B cell (primary cell): ENCODE measurements around the gene SMARCAD1. TPM values are rescaled to one million over a fixed set of nuclear protein-coding genes. Genes with fewer than 3 reads are reported as not detected.

Experiments used
- ATAC-seq: fragments of 200-7000 bp; cut with Tn5 transposase; one replicate; pipeline ENCODE4 v1.10.0; 2021; ENCODE audit warnings: low read depth, mild to moderate bottlenecking, moderate number of reproducible peaks, moderate library complexity
- CTCF ChIA-PET: fragments of 350-600 bp; sonication (Branson Sonifier 250); formaldehyde crosslinking; loops from one replicate; lab custom pipeline; 2021; ENCODE audit warnings: antibody characterized with exemption, inconsistent platforms; lab: Charles Lee
- POLR2A ChIA-PET: fragments of 350-600 bp; sonication (Branson Sonifier 250); formaldehyde crosslinking; loops from one replicate; lab custom pipeline; 2021; ENCODE audit warnings: antibody characterized with exemption; lab: Charles Lee
- DNase-seq: peaks from one replicate; pipeline ENCODE4 v3.0.0; 2013
- H2AFZ ChIP-seq: 2 replicates; pipeline ENCODE4 v1.6.1; 2012; ENCODE audit warnings: mild to moderate bottlenecking, low read depth, low read length; ENCODE audit not compliant: insufficient read depth, poor library complexity, severe bottlenecking
- H3K27ac ChIP-seq, 2 donors: 1 replicate in 1 of 2; 2 replicates in 1 of 2; pipeline ENCODE4 v1.5.1; 2012 to 2013; ENCODE audit warnings: low read length in 2 of 2, mild to moderate bottlenecking in 2 of 2, moderate library complexity in 1 of 2
- H3K27me3 ChIP-seq, 4 experiments: fragments of 200-600 bp in 1 of 4; sonication (generic) in 1 of 4; replicated peaks in 1 of 4; 1 replicate in 2 of 4; 2 replicates in 2 of 4; pipeline versions ENCODE4 v1.6.1 to v1.7.0; 2013 to 2016; ENCODE audit warnings: low read length in 3 of 4, mild to moderate bottlenecking in 2 of 4, mixed read lengths in 1 of 4, moderate library complexity in 1 of 4; ENCODE audit not compliant: insufficient read depth in 4 of 4, control insufficient read depth in 3 of 4; ENCODE audit errors: control extremely low read depth in 1 of 4
- H3K36me3 ChIP-seq, 2 experiments: replicated peaks in 1 of 2; 1 replicate in 1 of 2; 2 replicates in 1 of 2; pipeline versions ENCODE4 v1.6.1 to v1.7.1; 2013; ENCODE audit warnings: low read length in 1 of 2; ENCODE audit not compliant: insufficient read depth in 2 of 2, control insufficient read depth in 1 of 2; ENCODE audit errors: control extremely low read depth in 1 of 2, extremely low read depth in 1 of 2
- H3K4me1 ChIP-seq, 2 donors: fragments of 200-600 bp in 1 of 2; sonication (generic) in 1 of 2; 1 replicate in 1 of 2; 2 replicates in 1 of 2; pipeline versions ENCODE4 v1.5.1 to v1.6.1; 2013 to 2017; ENCODE audit warnings: low read length in 2 of 2; ENCODE audit not compliant: control insufficient read depth in 2 of 2, insufficient read depth in 2 of 2
- H3K4me2 ChIP-seq: replicated peaks from 2 replicates; pipeline ENCODE3; 2012; ENCODE audit warnings: mild to moderate bottlenecking, low read depth, low read length; ENCODE audit not compliant: poor library complexity, severe bottlenecking
- H3K4me3 ChIP-seq, 5 experiments: fragments of 200-600 bp in 1 of 5; sonication (generic) in 1 of 5; 1 replicate in 3 of 5; 2 replicates in 2 of 5; pipeline versions ENCODE4 v1.5.1 to v1.7.0; 2011 to 2016; ENCODE audit warnings: low read length in 4 of 5, mild to moderate bottlenecking in 4 of 5, low read depth in 2 of 5, control low read depth in 1 of 5, moderate library complexity in 1 of 5; ENCODE audit not compliant: insufficient read depth in 1 of 5; ENCODE audit errors: control extremely low read depth in 1 of 5, extremely low read depth in 1 of 5
- H3K79me2 ChIP-seq: fragments of 200-600 bp; sonication (generic); one replicate; pipeline ENCODE4 v1.6.0; 2016; ENCODE audit warnings: low read length; ENCODE audit not compliant: control insufficient read depth, insufficient read depth
- H3K9ac ChIP-seq: fragments of 200-600 bp; sonication (generic); 2 replicates; pipeline ENCODE4 v1.6.1; 2017; ENCODE audit warnings: mild to moderate bottlenecking, low read length, moderate library complexity
- H3K9me3 ChIP-seq, 3 donors: one replicate each; pipeline versions ENCODE4 v1.6.1 to v1.7.1; 2013; ENCODE audit warnings: low read length in 2 of 3; ENCODE audit not compliant: control insufficient read depth in 2 of 3, insufficient read depth in 1 of 3; ENCODE audit errors: control extremely low read depth in 1 of 3
- H4K20me1 ChIP-seq: 2 replicates; pipeline ENCODE4 v1.6.0; 2012; ENCODE audit warnings: mild to moderate bottlenecking, low read length; ENCODE audit not compliant: insufficient read depth, control insufficient read depth, poor library complexity, severe bottlenecking
- H3K27ac Mint-ChIP-seq: one replicate; pipeline ENCODE4 v1.8.0; 2021; ENCODE audit warnings: mixed read lengths
- H3K27me3 Mint-ChIP-seq: one replicate; pipeline ENCODE4 v1.8.0; 2021; ENCODE audit warnings: mixed read lengths
- H3K4me1 Mint-ChIP-seq: one replicate; pipeline ENCODE4 v1.8.0; 2021; ENCODE audit warnings: mixed read lengths
- H3K4me3 Mint-ChIP-seq: one replicate; pipeline ENCODE4 v1.8.0; 2021; ENCODE audit warnings: mixed read lengths
- H3K9me3 Mint-ChIP-seq: one replicate; pipeline ENCODE4 v1.8.0; 2022; ENCODE audit warnings: mixed read lengths; ENCODE audit not compliant: insufficient read depth
- EZH2 ChIP-seq: IDR thresholded peaks from 2 replicates; pipeline ENCODE4 v1.6.1; 2012; ENCODE audit warnings: borderline replicate concordance, low read depth, mild to moderate bottlenecking, moderate library complexity, low read length; ENCODE audit not compliant: insufficient read depth, poor library complexity, severe bottlenecking
- WGBS: methylation state at CpG from one replicate; pipeline ENCODE4 v1.1.5; 2013; ENCODE audit warnings: missing lambda C conversion rate; ENCODE audit not compliant: insufficient coverage; 5-methylcytosine and 5-hydroxymethylcytosine counted together
- intact Hi-C: fragments of 100-400 bp; cut with micrococcal nuclease; formaldehyde crosslinking; loops from one replicate; pipeline ENCODE4 v1.10.0; 2022
- polyA plus RNA-seq: library from polyadenylated mRNA; depleted of rRNA; stranded (reverse); fragments of >200 nt; gene quantifications from 2 replicates; pipeline ENCODE4 v1.2.3, GENCODE V29; 2012
- total RNA-seq, 2 donors: library from RNA; stranded (reverse); fragments of 120-200 nt in 1 of 2; gene quantifications; 1 replicate in 1 of 2; 2 replicates in 1 of 2; pipeline versions ENCODE4 v1.2.3 to v1.2.4, GENCODE V29; 2013 to 2022
- TF ChIP-seq, protein P1 (sequence below): fragments of 200-600 bp; IDR thresholded peaks from one replicate; pipeline ENCODE4 v1.8.0; 2022; ENCODE audit warnings: antibody characterized with exemption, mild to moderate bottlenecking

The SMARCAD1 gene
- total and polyA plus RNA-seq, 2 donors (not counting 1 experiment from before 2014, with no cell fraction given), result 8.2 to 26.7 TPM

DNA sequence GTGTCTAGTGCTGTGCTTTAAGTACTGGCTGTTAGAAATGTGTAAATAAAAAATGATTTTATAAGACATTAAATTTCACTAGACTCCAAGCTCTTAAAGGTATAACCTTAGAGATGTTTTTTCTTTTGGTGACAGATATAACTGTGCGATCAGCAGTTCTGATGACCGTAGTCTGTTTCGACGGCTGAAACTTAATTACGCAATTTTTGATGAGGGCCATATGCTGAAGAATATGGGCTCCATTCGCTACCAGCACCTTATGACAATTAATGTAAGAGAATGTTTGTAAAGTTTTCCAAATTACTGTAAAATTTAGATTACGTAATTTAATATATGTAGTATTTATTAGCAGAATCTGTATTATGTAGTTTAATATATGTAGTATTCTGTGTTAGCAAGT lies 68.5 kb downstream of the SMARCAD1 start:
- DNase-seq (no peak), ATAC-seq (no peak)
- H3K27ac ChIP-seq, result no peak overlapping the region
- H3K79me2 ChIP-seq, result no peaks in the 10 kb centered on the region
- intact Hi-C loops, result loop anchor here (2.0 kb wide), 1 partner anchor 15 kb away; no protein-coding TSS in a partner anchor
- H3K4me1 ChIP-seq, result no peaks in the 10 kb centered on the region
- no peak overlapping the region for H3K4me3 ChIP-seq
- H3K9ac ChIP-seq, result no peak overlapping the region
- no peaks in the 10 kb centered on the region for H4K20me1 ChIP-seq
- Mint-ChIP-seq H3K9me3 (no peaks in the 10 kb centered on the region), H3K4me1 (no peaks in the 10 kb centered on the region), H3K4me3 (no peak overlapping the region), H3K27me3 (no peaks in the 10 kb centered on the region), H3K27ac (no peak overlapping the region)
- peaks cover 15 to 51% of the 10 kb centered on the region in 2 experiments for H3K36me3 ChIP-seq
- POLR2A ChIA-PET, result no interaction called here
- H3K4me2 ChIP-seq, result no peak overlapping the region
- no peaks in the 10 kb centered on the region for H3K27me3 ChIP-seq
- CTCF ChIA-PET, result no interaction called here
- TF ChIP-seq EZH2, result no peak
- TF ChIP-seq, protein P1, sequence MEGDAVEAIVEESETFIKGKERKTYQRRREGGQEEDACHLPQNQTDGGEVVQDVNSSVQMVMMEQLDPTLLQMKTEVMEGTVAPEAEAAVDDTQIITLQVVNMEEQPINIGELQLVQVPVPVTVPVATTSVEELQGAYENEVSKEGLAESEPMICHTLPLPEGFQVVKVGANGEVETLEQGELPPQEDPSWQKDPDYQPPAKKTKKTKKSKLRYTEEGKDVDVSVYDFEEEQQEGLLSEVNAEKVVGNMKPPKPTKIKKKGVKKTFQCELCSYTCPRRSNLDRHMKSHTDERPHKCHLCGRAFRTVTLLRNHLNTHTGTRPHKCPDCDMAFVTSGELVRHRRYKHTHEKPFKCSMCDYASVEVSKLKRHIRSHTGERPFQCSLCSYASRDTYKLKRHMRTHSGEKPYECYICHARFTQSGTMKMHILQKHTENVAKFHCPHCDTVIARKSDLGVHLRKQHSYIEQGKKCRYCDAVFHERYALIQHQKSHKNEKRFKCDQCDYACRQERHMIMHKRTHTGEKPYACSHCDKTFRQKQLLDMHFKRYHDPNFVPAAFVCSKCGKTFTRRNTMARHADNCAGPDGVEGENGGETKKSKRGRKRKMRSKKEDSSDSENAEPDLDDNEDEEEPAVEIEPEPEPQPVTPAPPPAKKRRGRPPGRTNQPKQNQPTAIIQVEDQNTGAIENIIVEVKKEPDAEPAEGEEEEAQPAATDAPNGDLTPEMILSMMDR, result no peak
- no CpG with 5 or more reads among the region's 7 CpGs for WGBS
- H2AFZ ChIP-seq, result no peak overlapping the region
- H3K9me3 ChIP-seq, result no peaks in the 10 kb centered on the region

DNA sequence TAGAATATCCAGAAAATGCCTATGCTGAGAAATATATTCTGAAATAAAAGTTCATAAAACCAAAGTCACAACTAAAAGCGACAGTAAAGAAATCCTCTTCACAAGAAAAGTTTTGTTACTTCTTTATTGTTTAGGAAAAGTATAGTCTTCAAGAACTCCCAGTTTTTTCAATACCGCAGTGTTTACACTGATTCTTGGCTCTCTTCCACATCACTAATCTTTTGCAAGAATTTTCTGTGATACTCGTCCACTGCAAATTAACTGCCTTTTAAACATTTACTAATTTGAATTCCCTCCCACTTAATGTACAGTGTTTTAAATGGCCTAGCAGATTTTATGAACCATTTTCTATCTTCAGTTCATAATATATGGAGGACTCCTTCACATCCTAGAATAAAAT lies 69.9 kb downstream of the SMARCAD1 start:
- intact Hi-C loops, result loop anchor here (2.0 kb wide), 1 partner anchor 13 kb away; no protein-coding TSS in a partner anchor
- Histone ChIP-seq H3K4me1 (no peaks in the 10 kb centered on the region), H3K27me3 (no peaks in the 10 kb centered on the region), H3K4me2 (no peak overlapping the region), H3K79me2 (no peaks in the 10 kb centered on the region), H2AFZ (no peak overlapping the region), H3K9ac (no peak overlapping the region), H3K4me3 (no peak overlapping the region), H3K27ac (no peak overlapping the region), H3K9me3 (no peaks in the 10 kb centered on the region), H4K20me1 (no peaks in the 10 kb centered on the region), H3K36me3 (peaks cover 15 to 57% of the 10 kb centered on the region in 2 experiments)
- ATAC-seq, result no peak
- TF ChIP-seq EZH2, result no peak
- TF ChIP-seq, protein P1, result no peak
- ChIA-PET POLR2A (no interaction called here), CTCF (no interaction called here)
- WGBS, result no CpG with 5 or more reads among the region's 3 CpGs
- Mint-ChIP-seq H3K27me3 (no peaks in the 10 kb centered on the region), H3K9me3 (no peaks in the 10 kb centered on the region), H3K27ac (no peak overlapping the region), H3K4me3 (no peak overlapping the region), H3K4me1 (no peaks in the 10 kb centered on the region)
- no peak for DNase-seq
